C4-2B (cell line): ENCODE measurements around the gene WDR62.

ENCODE experiments used
- H3K27ac ChIP-seq: fragments of 450-650 bp; 2 replicates; pipeline ENCODE4 v1.5.1; 2017
- ZFX ChIP-seq: fragments of 450-650 bp; IDR thresholded peaks from 2 replicates; pipeline ENCODE4 v1.6.1; 2017
- TF ChIP-seq, protein P1 (sequence below): fragments of 450-650 bp; conservative IDR thresholded peaks from 2 replicates; pipeline ENCODE4 v1.5.1; 2017; ENCODE audit warnings: mild to moderate bottlenecking

Gene WDR62

DNA sequence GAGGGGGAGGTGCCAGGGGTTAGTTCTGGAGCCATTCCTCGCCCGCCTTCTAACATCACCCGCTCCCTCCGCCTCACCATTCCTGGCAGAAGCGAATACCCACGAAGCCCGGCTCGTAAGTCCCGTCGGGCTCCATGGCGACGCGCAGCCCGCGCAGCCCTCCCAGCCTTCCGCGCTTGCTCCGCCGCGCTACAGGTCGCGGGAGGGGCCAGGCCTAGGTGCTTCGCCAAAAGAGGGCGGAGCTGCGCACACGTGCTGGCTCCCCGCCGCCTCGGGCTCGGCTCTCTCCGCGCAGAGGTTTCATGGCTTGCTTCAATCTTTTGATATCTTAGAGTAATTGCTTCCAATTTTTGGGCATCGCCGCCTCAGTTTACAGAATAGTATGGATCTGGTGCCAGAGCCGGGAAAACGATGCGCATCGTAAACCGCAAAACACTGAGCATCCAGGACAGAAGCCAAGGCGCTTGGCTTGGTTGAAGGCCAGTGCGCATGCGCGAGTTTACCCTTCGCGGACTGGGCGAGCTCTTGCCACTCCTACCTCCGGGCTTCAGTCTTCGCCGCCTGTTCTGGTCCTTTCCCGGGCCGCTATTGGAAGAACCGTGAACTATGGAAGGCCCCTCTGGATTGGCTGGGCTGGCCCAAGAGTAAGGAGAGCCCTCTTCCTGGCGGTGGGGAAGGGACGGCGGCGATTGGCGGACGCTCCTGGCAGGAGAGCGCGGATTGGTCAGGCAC lies 60.2 kb downstream of the WDR62 start, which contains the start of gene POLR2I:
TSS of gene POLR2I (minus strand) at position 155 of the 732 bp plus-strand sequence. CDS start at position 136, 19 bp downstream.
- TF ChIP-seq ZFX, result no peak
- TF ChIP-seq, protein P1, sequence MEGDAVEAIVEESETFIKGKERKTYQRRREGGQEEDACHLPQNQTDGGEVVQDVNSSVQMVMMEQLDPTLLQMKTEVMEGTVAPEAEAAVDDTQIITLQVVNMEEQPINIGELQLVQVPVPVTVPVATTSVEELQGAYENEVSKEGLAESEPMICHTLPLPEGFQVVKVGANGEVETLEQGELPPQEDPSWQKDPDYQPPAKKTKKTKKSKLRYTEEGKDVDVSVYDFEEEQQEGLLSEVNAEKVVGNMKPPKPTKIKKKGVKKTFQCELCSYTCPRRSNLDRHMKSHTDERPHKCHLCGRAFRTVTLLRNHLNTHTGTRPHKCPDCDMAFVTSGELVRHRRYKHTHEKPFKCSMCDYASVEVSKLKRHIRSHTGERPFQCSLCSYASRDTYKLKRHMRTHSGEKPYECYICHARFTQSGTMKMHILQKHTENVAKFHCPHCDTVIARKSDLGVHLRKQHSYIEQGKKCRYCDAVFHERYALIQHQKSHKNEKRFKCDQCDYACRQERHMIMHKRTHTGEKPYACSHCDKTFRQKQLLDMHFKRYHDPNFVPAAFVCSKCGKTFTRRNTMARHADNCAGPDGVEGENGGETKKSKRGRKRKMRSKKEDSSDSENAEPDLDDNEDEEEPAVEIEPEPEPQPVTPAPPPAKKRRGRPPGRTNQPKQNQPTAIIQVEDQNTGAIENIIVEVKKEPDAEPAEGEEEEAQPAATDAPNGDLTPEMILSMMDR, result no peak
- peak within 1 kb of the TSS; percentile 91 for H3K27ac ChIP-seq

DNA sequence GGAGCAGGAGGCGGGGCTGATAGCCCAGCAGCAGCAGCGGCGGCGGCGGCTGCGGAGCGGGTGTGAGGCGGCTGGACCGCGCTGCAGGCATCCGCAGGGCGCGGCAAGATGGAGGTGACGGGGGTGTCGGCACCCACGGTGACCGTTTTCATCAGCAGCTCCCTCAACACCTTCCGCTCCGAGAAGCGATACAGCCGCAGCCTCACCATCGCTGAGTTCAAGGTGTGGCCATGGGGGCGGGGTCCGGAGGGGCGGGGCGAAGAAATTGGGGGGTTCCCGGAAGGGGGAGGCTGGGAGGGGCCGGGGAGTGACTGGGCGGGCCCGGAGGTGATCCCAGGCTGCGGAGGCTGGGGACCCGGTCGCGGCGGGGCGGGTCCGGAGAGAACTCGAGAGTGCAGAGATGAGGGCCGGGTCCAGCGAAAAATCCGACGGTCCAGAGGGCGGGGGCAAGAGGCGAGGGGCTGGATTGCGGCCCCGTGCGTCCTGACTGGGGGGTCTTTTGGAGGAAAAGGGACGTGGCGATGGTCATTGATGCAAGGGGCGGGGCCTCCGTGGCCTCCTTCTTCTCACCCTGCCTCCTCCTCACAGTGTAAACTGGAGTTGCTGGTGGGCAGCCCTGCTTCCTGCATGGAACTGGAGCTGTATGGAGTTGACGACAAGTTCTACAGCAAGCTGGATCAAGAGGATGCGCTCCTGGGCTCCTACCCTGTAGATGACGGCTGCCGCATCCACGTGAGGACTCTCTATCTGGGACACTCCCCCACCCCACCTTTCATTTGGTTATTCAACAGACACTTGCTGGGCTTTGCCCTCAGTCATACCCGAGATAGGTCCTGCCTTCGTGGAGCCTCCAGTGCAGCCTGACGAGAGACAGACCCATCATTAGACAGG lies 61.0 kb downstream of the WDR62 start, which contains the start of gene TBCB:
TSS of gene TBCB (plus strand) at position 16 of the 891 bp plus-strand sequence. CDS start at position 109, 93 bp downstream.
- TF ChIP-seq, protein P1, result no peak
- TF ChIP-seq ZFX, result no peak
- H3K27ac ChIP-seq, result peak within 1 kb of the TSS; percentile 91

DNA sequence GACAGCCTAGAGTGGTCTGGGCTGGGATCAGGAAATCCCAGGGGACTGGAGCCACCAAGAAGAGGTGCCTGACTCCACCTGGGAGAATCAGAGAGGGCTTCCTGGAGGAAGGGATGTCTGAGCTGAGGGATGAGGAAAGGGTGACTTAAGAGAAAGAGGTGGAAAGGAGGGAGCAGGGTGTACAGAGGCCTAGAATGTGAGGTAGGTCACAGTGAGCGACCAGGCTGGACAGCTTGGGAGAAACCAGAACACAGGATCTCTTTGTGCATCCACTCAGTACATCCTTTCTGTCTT lies 61.6 kb downstream of the WDR62 start:
- peak overlapping the region; percentile 91 for H3K27ac ChIP-seq
- TF ChIP-seq, protein P1, result no peak
- TF ChIP-seq ZFX, result no peak

DNA sequence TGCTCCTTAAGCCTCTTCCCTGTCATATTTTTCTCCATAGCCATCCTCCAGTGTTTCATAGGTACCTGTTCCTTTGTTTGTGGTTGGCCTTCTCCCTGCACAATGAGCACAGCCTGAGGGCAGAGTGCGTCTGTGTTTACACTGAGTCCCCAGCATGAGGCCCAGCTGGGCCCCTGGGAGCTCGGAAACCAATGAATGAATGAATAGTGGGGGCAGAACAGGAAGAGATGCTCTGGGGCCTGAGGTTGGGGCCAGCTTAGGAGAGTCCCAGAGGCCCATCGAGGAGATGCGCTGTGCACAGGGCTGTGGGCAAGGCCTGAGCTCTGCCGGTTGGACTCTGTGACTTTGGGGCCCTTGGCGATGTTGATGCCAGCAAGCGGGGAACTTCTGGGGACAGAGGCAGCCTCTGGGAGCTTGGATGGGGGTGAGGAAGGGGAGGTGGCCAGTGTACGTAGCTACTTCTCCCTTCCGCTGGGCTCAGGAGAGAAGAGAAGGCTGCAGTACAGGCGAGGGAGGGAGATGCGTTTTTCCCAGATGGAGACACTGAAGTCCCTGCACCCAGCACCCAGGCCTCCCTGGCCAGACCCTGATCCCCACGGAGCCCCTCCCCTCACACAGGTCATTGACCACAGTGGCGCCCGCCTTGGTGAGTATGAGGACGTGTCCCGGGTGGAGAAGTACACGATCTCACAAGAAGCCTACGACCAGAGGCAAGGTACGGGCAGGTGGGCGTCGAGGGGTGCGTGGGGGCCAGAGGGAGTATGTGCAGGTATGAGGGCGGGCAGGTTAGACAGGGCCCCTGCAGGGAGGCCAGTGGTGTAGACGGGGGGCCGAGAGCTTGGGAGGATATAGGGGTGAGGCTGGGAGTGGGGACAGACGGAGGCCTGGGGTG lies 65.6 kb downstream of the WDR62 start:
- H3K27ac ChIP-seq, result no peak overlapping the region
- TF ChIP-seq, protein P1, result no peak
- no peak for TF ChIP-seq ZFX

DNA sequence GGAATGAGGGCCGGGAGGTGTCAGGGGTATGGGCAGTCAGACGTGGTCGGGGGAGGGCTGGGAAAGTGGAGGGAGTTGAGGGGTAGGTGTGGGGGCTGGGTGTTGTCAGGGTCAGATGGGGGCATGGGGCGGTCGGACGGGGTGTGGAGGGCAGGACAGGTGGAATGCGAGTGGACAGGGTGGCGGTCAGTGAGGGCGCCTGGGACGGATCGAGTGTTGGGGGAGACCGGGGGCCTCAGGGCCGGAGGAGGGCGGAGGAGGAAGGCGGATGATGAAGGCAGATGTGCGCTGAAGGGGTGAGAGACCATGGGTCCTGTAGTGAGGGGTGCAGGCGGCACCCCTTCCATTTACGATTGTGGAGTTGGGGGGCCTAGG lies 66.3 kb downstream of the WDR62 start:
- no peak for TF ChIP-seq ZFX
- TF ChIP-seq, protein P1, result no peak
- no peak overlapping the region for H3K27ac ChIP-seq

DNA sequence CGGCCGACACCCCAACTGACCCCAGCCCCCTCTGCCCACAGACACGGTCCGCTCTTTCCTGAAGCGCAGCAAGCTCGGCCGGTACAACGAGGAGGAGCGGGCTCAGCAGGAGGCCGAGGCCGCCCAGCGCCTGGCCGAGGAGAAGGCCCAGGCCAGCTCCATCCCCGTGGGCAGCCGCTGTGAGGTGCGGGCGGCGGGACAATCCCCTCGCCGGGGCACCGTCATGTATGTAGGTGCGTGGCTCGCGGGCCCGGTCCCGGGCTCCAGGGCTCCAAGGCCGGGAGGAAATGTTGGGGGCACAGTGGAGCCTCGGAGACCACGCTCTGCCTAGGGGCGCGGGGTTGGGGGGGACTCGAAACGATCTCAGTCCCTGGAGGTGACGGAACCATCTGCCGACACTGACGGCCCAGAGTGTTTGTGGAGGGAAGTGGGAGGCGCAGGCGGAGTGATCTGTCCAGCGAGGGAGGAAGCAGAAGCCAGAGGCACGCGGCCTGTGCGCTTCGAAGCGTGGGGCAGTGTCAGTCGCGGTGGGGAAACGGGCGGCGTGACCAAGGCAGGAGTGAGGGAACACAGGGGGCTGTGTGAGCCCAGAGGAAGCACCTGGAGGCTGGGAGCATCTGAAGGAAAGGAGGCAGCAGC lies 66.9 kb downstream of the WDR62 start:
- H3K27ac ChIP-seq, result no peak overlapping the region
- no peak for TF ChIP-seq ZFX
- TF ChIP-seq, protein P1, result no peak
